H1 (cell line): ENCODE measurements around the gene INPP4B. TPM values are rescaled to one million over a fixed set of nuclear protein-coding genes. Genes with fewer than 3 reads are reported as not detected.

Experiments
- CTCF ChIA-PET: fragments of 300-600 bp; sonication (Branson Sonifier 250); formaldehyde crosslinking; loops from one replicate; lab custom pipeline; 2021; ENCODE audit not compliant: partially characterized antibody; lab: Charles Lee
- POLR2A ChIA-PET: fragments of 300-600 bp; sonication (Branson Sonifier 250); formaldehyde crosslinking; loops from one replicate; lab custom pipeline; 2021; ENCODE audit warnings: inconsistent platforms; ENCODE audit not compliant: partially characterized antibody; lab: Charles Lee
- DNase-seq, 2 experiments: peaks; one replicate each; pipeline versions ENCODE4 v3.0.0 to v3.0.0-alpha.2; 2010 to 2022; ENCODE audit warnings: low spot score in 2 of 2, low read depth in 1 of 2, mixed read lengths in 1 of 2
- FAIRE-seq: peaks from 2 replicates; lab custom pipeline; 2011; peaks lifted over from hg19 to GRCh38; lab: Jason Lieb, UNC
- H2AFZ ChIP-seq: 2 replicates; pipeline ENCODE4 v1.8.1; 2012; ENCODE audit warnings: low read length, inconsistent platforms
- H2AK5ac ChIP-seq: 2 replicates; pipeline ENCODE4 v1.6.1; 2013; ENCODE audit warnings: low read depth, low read length
- H2BK120ac ChIP-seq: replicated peaks from 2 replicates; pipeline ENCODE3; 2013; ENCODE audit warnings: low read depth, low read length, inconsistent platforms
- H2BK12ac ChIP-seq: 2 replicates; pipeline ENCODE4 v1.6.1; 2013; ENCODE audit warnings: low read depth, low read length
- H2BK15ac ChIP-seq: 2 replicates; pipeline ENCODE4 v1.6.1; 2013; ENCODE audit warnings: low read length
- H2BK20ac ChIP-seq: 2 replicates; pipeline ENCODE4 v1.6.1; 2013; ENCODE audit warnings: low read length
- H2BK5ac ChIP-seq: 2 replicates; pipeline ENCODE4 v1.6.1; 2013; ENCODE audit warnings: low read depth, low read length
- H3K14ac ChIP-seq: 2 replicates; pipeline ENCODE4 v1.6.1; 2013; ENCODE audit warnings: inconsistent platforms; ENCODE audit not compliant: insufficient read length
- H3K18ac ChIP-seq: 2 replicates; pipeline ENCODE4 v1.6.1; 2013; ENCODE audit warnings: low read length; ENCODE audit errors: extremely low read depth
- H3K23ac ChIP-seq: 2 replicates; pipeline ENCODE4 v1.6.1; 2013; ENCODE audit warnings: inconsistent platforms; ENCODE audit not compliant: insufficient read length
- H3K23me2 ChIP-seq: 2 replicates; pipeline ENCODE4 v1.6.1; 2013; ENCODE audit warnings: low read depth, low read length
- H3K27ac ChIP-seq: 2 replicates; pipeline ENCODE4 v1.6.1; 2011; ENCODE audit warnings: low read depth, low read length, inconsistent platforms
- H3K27me3 ChIP-seq, 4 experiments: replicated peaks in 1 of 4; 1 replicate in 1 of 4; 2 replicates in 3 of 4; pipeline versions ENCODE4 v1.6.1 to v1.8.1; 2011 to 2013; ENCODE audit warnings: low read length in 3 of 4, mild to moderate bottlenecking in 3 of 4, inconsistent platforms in 2 of 4, mixed read lengths in 2 of 4, moderate library complexity in 1 of 4; ENCODE audit not compliant: control insufficient read depth in 3 of 4, insufficient read depth in 3 of 4; ENCODE audit errors: extremely low read depth in 1 of 4
- H3K36me3 ChIP-seq, 4 experiments: 2 replicates each; pipeline versions ENCODE4 v1.6.1 to v1.8.1; 2011 to 2013; ENCODE audit warnings: mild to moderate bottlenecking in 4 of 4, low read length in 3 of 4, moderate library complexity in 2 of 4, control low read depth in 1 of 4, inconsistent platforms in 1 of 4; ENCODE audit not compliant: insufficient read depth in 4 of 4, control insufficient read depth in 2 of 4
- H3K4ac ChIP-seq: replicated peaks from 2 replicates; pipeline ENCODE3; 2013; ENCODE audit warnings: low read length, low read depth, mixed read lengths, inconsistent platforms; ENCODE audit not compliant: insufficient read length
- H3K4me1 ChIP-seq, 4 experiments: replicated peaks in 1 of 4; 1 replicate in 1 of 4; 2 replicates in 3 of 4; pipeline versions ENCODE4 v1.6.1 to v1.8.1; 2011 to 2013; ENCODE audit warnings: low read length in 3 of 4, inconsistent platforms in 2 of 4, mixed read lengths in 1 of 4; ENCODE audit not compliant: insufficient read depth in 4 of 4, control insufficient read depth in 3 of 4
- H3K4me2 ChIP-seq, 2 experiments: 2 replicates each; pipeline versions ENCODE4 v1.6.1 to v1.8.1; 2011 to 2013; ENCODE audit warnings: low read depth in 2 of 2, low read length in 2 of 2, control low read depth in 1 of 2, inconsistent platforms in 1 of 2, mild to moderate bottlenecking in 1 of 2; ENCODE audit not compliant: insufficient read depth in 1 of 2
- H3K4me3 ChIP-seq, 4 experiments: fragments of 200-600, 300-600 bp in 1 of 4; sonication (generic), shearing (Covaris generic), sonication (Bioruptor Twin) in 1 of 4; 2 replicates each; pipeline versions ENCODE4 v1.5.1 to v1.8.1; 2011 to 2016; ENCODE audit warnings: low read length in 4 of 4, low read depth in 3 of 4, control low read depth in 2 of 4, inconsistent platforms in 2 of 4, mild to moderate bottlenecking in 2 of 4, mixed read lengths in 1 of 4, moderate library complexity in 1 of 4; ENCODE audit not compliant: insufficient read depth in 2 of 4; ENCODE audit errors: extremely low read depth in 1 of 4
- H3K56ac ChIP-seq: replicated peaks from 2 replicates; pipeline ENCODE3; 2013; ENCODE audit warnings: low read depth, mild to moderate bottlenecking, mixed read lengths, low read length, inconsistent platforms; ENCODE audit not compliant: insufficient read length
- H3K79me1 ChIP-seq: 2 replicates; pipeline ENCODE4 v1.6.1; 2013; ENCODE audit warnings: low read depth, low read length, control low read depth
- H3K79me2 ChIP-seq, 2 experiments: 2 replicates each; pipeline versions ENCODE4 v1.6.1 to v1.8.1; 2012 to 2013; ENCODE audit warnings: low read length in 2 of 2, mild to moderate bottlenecking in 2 of 2, inconsistent platforms in 1 of 2; ENCODE audit not compliant: insufficient read depth in 2 of 2, control insufficient read depth in 1 of 2
- H3K9ac ChIP-seq, 4 experiments: replicated peaks in 1 of 4; 1 replicate in 1 of 4; 2 replicates in 3 of 4; pipeline versions ENCODE4 v1.6.1 to v1.8.1; 2011 to 2013; ENCODE audit warnings: low read depth in 3 of 4, low read length in 3 of 4, control low read depth in 2 of 4, mild to moderate bottlenecking in 2 of 4, moderate library complexity in 2 of 4, inconsistent platforms in 1 of 4; ENCODE audit errors: extremely low read depth in 1 of 4
- H3K9me3 ChIP-seq, 2 experiments: 2 replicates each; pipeline versions ENCODE4 v1.6.1 to v1.8.1; 2012 to 2013; ENCODE audit warnings: mild to moderate bottlenecking in 2 of 2, moderate library complexity in 2 of 2, control low read depth in 1 of 2, inconsistent platforms in 1 of 2, low read depth in 1 of 2, low read length in 1 of 2, mixed read lengths in 1 of 2; ENCODE audit not compliant: insufficient read depth in 2 of 2
- H4K20me1 ChIP-seq, 2 experiments: replicated peaks in 1 of 2; 2 replicates each; pipeline versions ENCODE3 to v1.8.1; 2011 to 2013; ENCODE audit warnings: inconsistent platforms in 2 of 2, low read length in 2 of 2, mild to moderate bottlenecking in 1 of 2; ENCODE audit not compliant: insufficient read depth in 2 of 2, control insufficient read depth in 1 of 2
- H4K5ac ChIP-seq: 2 replicates; pipeline ENCODE4 v1.6.1; 2013; ENCODE audit warnings: low read length, low read depth, mixed read lengths, inconsistent platforms; ENCODE audit not compliant: insufficient read length
- H4K8ac ChIP-seq: 2 replicates; pipeline ENCODE4 v1.8.0; 2013; ENCODE audit warnings: mild to moderate bottlenecking, moderate library complexity, low read length, inconsistent platforms; ENCODE audit not compliant: insufficient read depth; ENCODE audit errors: extremely low read depth
- H4K91ac ChIP-seq: replicated peaks from 2 replicates; pipeline ENCODE3; 2013; ENCODE audit warnings: low read length, mixed read lengths, inconsistent platforms; ENCODE audit not compliant: insufficient read length
- CHD1 ChIP-seq: IDR thresholded peaks from 2 replicates; pipeline ENCODE4 v1.6.1; 2012; ENCODE audit warnings: low read depth, low read length, improper control_type of control experiment
- WGBS, 2 experiments: shearing (Covaris generic) in 1 of 2; methylation state at CpG; one replicate each; pipeline versions ENCODE4 v1.1.6 to v1.1.7; 2013 to 2015; ENCODE audit warnings: low lambda C conversion rate in 2 of 2, mixed read lengths in 2 of 2, inconsistent platforms in 1 of 2, low coverage in 1 of 2, missing lambda C conversion rate in 1 of 2; ENCODE audit not compliant: insufficient replicate concordance in 2 of 2, insufficient coverage in 1 of 2, insufficient read length in 1 of 2; ENCODE audit errors: extremely low coverage in 1 of 2, missing lambda C conversion rate in 1 of 2; 5-methylcytosine and 5-hydroxymethylcytosine counted together
- polyA plus RNA-seq, 7 experiments: library from polyadenylated mRNA; depleted of rRNA in 3 of 7; stranded (reverse) in 5 of 7; unstranded in 2 of 7; fragments of >200 nt in 5 of 7; fragments of 200-250 nt in 2 of 7; gene quantifications; 1 replicate in 5 of 7; 2 replicates in 1 of 7; 4 replicates in 1 of 7; pipeline versions ENCODE4 v1.2.1 to v1.2.3, GENCODE V29; 2011 to 2013; ENCODE audit warnings: missing spikeins in 2 of 7, mixed read lengths in 2 of 7
- total RNA-seq: library from RNA; stranded (reverse); fragmentation: NEBNext Ultra II Directional; extraction: Animal tissue kit (Norgen Biotek cat#: 25700); gene quantifications from 2 replicates; pipeline ENCODE4 v1.2.1, GENCODE V29; 2021
- TF ChIP-seq, protein P1 (sequence below): IDR thresholded peaks from 2 replicates; pipeline ENCODE4 v1.6.1; 2011; ENCODE audit warnings: low read length, improper control_type of control experiment

Gene INPP4B
- total and polyA plus RNA-seq, 2 of the 8 experiments (the other 6 are each of a cell fraction or from before 2014, with no cell fraction given) = 0.11 to 0.54 TPM

DNA sequence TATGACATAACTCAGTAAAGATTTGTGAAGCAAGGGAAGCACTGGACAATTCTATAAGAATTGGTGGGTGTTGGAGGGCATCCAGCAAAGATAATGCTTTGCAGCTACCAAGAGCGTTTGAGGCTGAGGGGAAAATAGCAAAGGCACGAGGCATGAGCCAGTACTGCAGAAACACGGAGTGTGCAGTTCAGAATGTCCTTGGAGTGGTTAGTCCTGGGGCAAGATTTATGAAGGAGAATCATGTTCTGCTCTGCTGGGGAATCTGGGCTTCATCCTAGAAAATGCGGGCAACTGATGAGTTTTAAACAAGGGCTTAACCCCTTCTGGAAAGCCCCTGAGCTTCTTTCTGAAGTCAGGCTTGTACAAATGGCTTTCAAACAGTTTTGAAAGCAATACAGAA is 757.2 kb downstream of the INPP4B start:
- H2AK5ac ChIP-seq = no peak overlapping the region
- H3K4me1 ChIP-seq = no peaks in the 10 kb centered on the region
- no peak overlapping the region for H2BK5ac ChIP-seq
- no peak overlapping the region for H3K56ac ChIP-seq
- CTCF ChIA-PET = no interaction called here
- H2AFZ ChIP-seq = no peak overlapping the region
- H3K9me3 ChIP-seq = no peaks in the 10 kb centered on the region
- no peak overlapping the region for H2BK120ac ChIP-seq
- no peak overlapping the region for H3K23ac ChIP-seq
- H2BK12ac ChIP-seq = no peak overlapping the region
- H3K27me3 ChIP-seq = no peaks in the 10 kb centered on the region
- no peak for FAIRE-seq
- no peak overlapping the region for H4K5ac ChIP-seq
- no peaks in the 10 kb centered on the region for H3K79me1 ChIP-seq
- no peak overlapping the region for H4K8ac ChIP-seq
- H2BK15ac ChIP-seq = no peak overlapping the region
- no peak overlapping the region for H2BK20ac ChIP-seq
- no peak overlapping the region for H3K4me2 ChIP-seq
- POLR2A ChIA-PET = no interaction called here
- H4K91ac ChIP-seq = no peak overlapping the region
- H3K23me2 ChIP-seq = no peaks in the 10 kb centered on the region
- no peak overlapping the region for H3K18ac ChIP-seq
- TF ChIP-seq CHD1 = no peak
- TF ChIP-seq, protein P1, sequence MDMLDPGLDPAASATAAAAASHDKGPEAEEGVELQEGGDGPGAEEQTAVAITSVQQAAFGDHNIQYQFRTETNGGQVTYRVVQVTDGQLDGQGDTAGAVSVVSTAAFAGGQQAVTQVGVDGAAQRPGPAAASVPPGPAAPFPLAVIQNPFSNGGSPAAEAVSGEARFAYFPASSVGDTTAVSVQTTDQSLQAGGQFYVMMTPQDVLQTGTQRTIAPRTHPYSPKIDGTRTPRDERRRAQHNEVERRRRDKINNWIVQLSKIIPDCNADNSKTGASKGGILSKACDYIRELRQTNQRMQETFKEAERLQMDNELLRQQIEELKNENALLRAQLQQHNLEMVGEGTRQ = no peak
- TF ChIP-seq, all 59 proteins: peak for 0
- Histone ChIP-seq H3K14ac (no peak overlapping the region), H3K79me2 (no peaks in the 10 kb centered on the region), H3K27ac (no peak overlapping the region), H3K4me3 (no peak overlapping the region), H3K4ac (no peak overlapping the region), H3K9ac (no peak overlapping the region), H4K20me1 (no peaks in the 10 kb centered on the region), H3K36me3 (no peaks in the 10 kb centered on the region)
- no peak for DNase-seq
- WGBS, 2 experiments = 89% methylated on average over 4 of the region's 4 CpGs; no CpG with 5 or more reads in 1 of the 2 experiments
